IMR-90 (cell line): Measurements from ENCODE around the gene ZBTB45. TPM values are rescaled to one million over a fixed set of nuclear protein-coding genes. Genes with fewer than 3 reads are reported as not detected.

Experiments
- ATAC-seq: fragments of 200-7000 bp; cut with Tn5 transposase; 2 replicates; pipeline ENCODE4 v1.9.1; 2020; ENCODE audit warnings: low read depth, mild to moderate bottlenecking, moderate library complexity
- BruUV-seq: library from RNA; stranded (reverse); fragments of 400-500 nt; replicated peaks from 2 replicates; lab custom pipeline; 2021; lab: Mats Ljungman, UMichigan
- CTCF ChIA-PET: fragments of 300-600 bp; formaldehyde crosslinking; extraction: SDS; loops from one replicate; lab custom pipeline; 2021; ENCODE audit warnings: antibody characterized with exemption; lab: Yijun Ruan, JAX
- POLR2A ChIA-PET: fragments of 300-600 bp; sonication (Branson Sonifier 250); formaldehyde crosslinking; loops from one replicate; lab custom pipeline; 2022; ENCODE audit warnings: antibody characterized with exemption; ENCODE audit not compliant: unreplicated experiment; lab: Charles Lee
- DNase-seq: peaks from one replicate; pipeline ENCODE4 v3.0.0; 2013
- H2AFZ ChIP-seq: replicated peaks from 2 replicates; pipeline ENCODE3; 2013; ENCODE audit warnings: low read length, mild to moderate bottlenecking; ENCODE audit not compliant: poor library complexity
- H2AK5ac ChIP-seq: 2 replicates; pipeline ENCODE4 v1.6.1; 2013; ENCODE audit warnings: low read depth, low read length, inconsistent platforms
- H2AK9ac ChIP-seq: replicated peaks from 2 replicates; pipeline ENCODE3; 2013; ENCODE audit warnings: mild to moderate bottlenecking, low read depth, low read length, moderate library complexity; ENCODE audit not compliant: poor library complexity
- H2BK120ac ChIP-seq: 2 replicates; pipeline ENCODE4 v1.6.1; 2013; ENCODE audit warnings: low read depth, low read length, inconsistent platforms
- H2BK15ac ChIP-seq: 3 replicates; pipeline ENCODE4 v1.6.1; 2013; ENCODE audit warnings: low read depth, low read length, inconsistent platforms
- H2BK20ac ChIP-seq: 2 replicates; pipeline ENCODE4 v1.6.1; 2013; ENCODE audit warnings: low read depth, mild to moderate bottlenecking, inconsistent platforms, low read length, moderate library complexity
- H2BK5ac ChIP-seq: 2 replicates; pipeline ENCODE4 v1.6.1; 2013; ENCODE audit warnings: mild to moderate bottlenecking, low read depth, low read length, inconsistent platforms; ENCODE audit not compliant: poor library complexity, severe bottlenecking
- H3K14ac ChIP-seq: replicated peaks from 2 replicates; pipeline ENCODE4 v1.6.1; 2013; ENCODE audit warnings: low read depth, low read length, inconsistent platforms
- H3K18ac ChIP-seq: 2 replicates; pipeline ENCODE4 v1.6.1; 2013; ENCODE audit warnings: low read depth, low read length, control low read depth
- H3K23ac ChIP-seq: 2 replicates; pipeline ENCODE4 v1.6.1; 2013; ENCODE audit warnings: low read depth, low read length, inconsistent platforms
- H3K27ac ChIP-seq: 2 replicates; pipeline ENCODE4 v1.5.1; 2013; ENCODE audit warnings: mild to moderate bottlenecking, control low read depth, low read length; ENCODE audit not compliant: insufficient read depth
- H3K27me3 ChIP-seq: 2 replicates; pipeline ENCODE4 v1.6.1; 2013; ENCODE audit warnings: low read length; ENCODE audit not compliant: control insufficient read depth, insufficient read depth
- H3K36me3 ChIP-seq: 2 replicates; pipeline ENCODE4 v1.6.1; 2013; ENCODE audit warnings: low read length, mixed read lengths; ENCODE audit not compliant: control insufficient read depth, insufficient read depth
- H3K4ac ChIP-seq: 2 replicates; pipeline ENCODE4 v1.6.1; 2013; ENCODE audit warnings: low read depth, low read length, inconsistent platforms
- H3K4me1 ChIP-seq: 2 replicates; pipeline ENCODE4 v1.6.1; 2013; ENCODE audit warnings: low read length, mixed read lengths; ENCODE audit not compliant: control insufficient read depth, insufficient read depth
- H3K4me2 ChIP-seq: 2 replicates; pipeline ENCODE4 v1.6.1; 2013; ENCODE audit warnings: low read depth, mild to moderate bottlenecking, control low read depth, low read length, moderate library complexity
- H3K4me3 ChIP-seq: 2 replicates; pipeline ENCODE4 v1.5.1; 2013; ENCODE audit warnings: low read depth, mild to moderate bottlenecking, control low read depth, low read length, moderate library complexity; ENCODE audit not compliant: insufficient read depth
- H3K56ac ChIP-seq: 2 replicates; pipeline ENCODE4 v1.6.1; 2013; ENCODE audit warnings: low read length, inconsistent platforms; ENCODE audit not compliant: insufficient read depth; ENCODE audit errors: extremely low read depth
- H3K79me1 ChIP-seq, 2 experiments: 2 replicates each; pipeline ENCODE4 v1.6.1; 2013; ENCODE audit warnings: low read length in 2 of 2, inconsistent platforms in 1 of 2, low read depth in 1 of 2
- H3K9ac ChIP-seq: 2 replicates; pipeline ENCODE4 v1.6.1; 2013; ENCODE audit warnings: low read depth, low read length, control low read depth
- H3K9me1 ChIP-seq: 2 replicates; pipeline ENCODE4 v1.6.1; 2013; ENCODE audit warnings: low read length, inconsistent platforms; ENCODE audit not compliant: insufficient read depth
- H3K9me3 ChIP-seq: 2 replicates; pipeline ENCODE4 v1.6.1; 2013; ENCODE audit warnings: low read length; ENCODE audit not compliant: control insufficient read depth, insufficient read depth
- H4K20me1 ChIP-seq: 2 replicates; pipeline ENCODE4 v1.6.1; 2013; ENCODE audit warnings: low read length, inconsistent platforms; ENCODE audit not compliant: insufficient read depth
- H4K5ac ChIP-seq: 2 replicates; pipeline ENCODE4 v1.6.1; 2013; ENCODE audit warnings: mild to moderate bottlenecking, low read depth, low read length, control low read depth
- H4K8ac ChIP-seq, 2 experiments: 2 replicates each; pipeline ENCODE4 v1.6.1; 2013; ENCODE audit warnings: low read depth in 2 of 2, low read length in 2 of 2, control low read depth in 1 of 2, inconsistent platforms in 1 of 2
- H4K91ac ChIP-seq: 2 replicates; pipeline ENCODE4 v1.6.1; 2013; ENCODE audit warnings: low read depth, low read length, inconsistent platforms; ENCODE audit not compliant: insufficient read depth
- BHLHE40 ChIP-seq: fragments of 150-350 bp; IDR thresholded peaks from 2 replicates; pipeline ENCODE4 v1.6.1; 2016; ENCODE audit warnings: mild to moderate bottlenecking, low read depth, low read length
- RAD21 ChIP-seq: IDR thresholded peaks from 2 replicates; pipeline ENCODE4 v1.6.1; 2012; ENCODE audit warnings: low read length, improper control_type of control experiment
- SMC3 ChIP-seq: fragments of 150-350 bp; IDR thresholded peaks from 2 replicates; pipeline ENCODE4 v1.6.1; 2016; ENCODE audit warnings: low read depth, mild to moderate bottlenecking, antibody characterized with exemption, low read length, moderate library complexity
- WGBS, 2 experiments: methylation state at CpG; one replicate each; pipeline versions ENCODE4 v1.1.5 to v1.1.7; 2013; ENCODE audit warnings: missing lambda C conversion rate in 2 of 2; ENCODE audit not compliant: insufficient read length in 1 of 2; ENCODE audit errors: extremely low coverage in 2 of 2; 5-methylcytosine and 5-hydroxymethylcytosine counted together
- dilution Hi-C: fragments of 300-500 bp; cut with HindIII; formaldehyde crosslinking; loops from one replicate; pipeline ENCODE4 v1.14.3; 2018; ENCODE audit warnings: low sequenced_read_pairs; ENCODE audit not compliant: unreplicated experiment
- in situ Hi-C: fragments of 300-500 bp; cut with MboI; formaldehyde crosslinking; loops from 3 replicates; pipeline ENCODE4 v1.14.3; 2019; ENCODE audit warnings: low sequenced_read_pairs, inconsistent platforms, mixed read lengths
- intact Hi-C: fragments of 100-400 bp; cut with micrococcal nuclease; formaldehyde crosslinking; loops from 2 replicates; pipeline ENCODE4 v1.10.0; 2022
- polyA plus RNA-seq, 3 experiments: library from polyadenylated mRNA; depleted of rRNA; stranded (reverse); fragments of >200 nt; gene quantifications; 2 replicates each; pipeline ENCODE4 v1.2.3, GENCODE V29; 2012; ENCODE audit warnings: low replicate concordance in 1 of 3
- total RNA-seq: library from RNA; depleted of rRNA; stranded (reverse); fragments of >200 nt; gene quantifications from 2 replicates; pipeline ENCODE4 v1.2.3, GENCODE V29; 2012

The ZBTB45 gene
- total and polyA plus RNA-seq, 2 of the 4 experiments (the other 2 are of a cell fraction), result 1.4 to 9.7 TPM

GRCh38 chr19:58551123-58551497 lies 31.5 kb upstream of the ZBTB45 start:
- Histone ChIP-seq H3K9me3 (no peaks in the 10 kb centered on the region), H2AK5ac (no peak overlapping the region), H3K56ac (no peak overlapping the region), H2AK9ac (no peak overlapping the region), H3K14ac (no peak overlapping the region), H3K36me3 (peaks cover 66% of the 10 kb centered on the region), H2BK15ac (no peak overlapping the region), H2BK5ac (no peak overlapping the region), H2BK20ac (no peak overlapping the region), H2BK120ac (no peak overlapping the region), H3K4ac (no peak overlapping the region), H3K23ac (no peak overlapping the region), H3K9me1 (peaks cover 26% of the 10 kb centered on the region), H3K18ac (no peak overlapping the region), H3K4me1 (peaks cover 17% of the 10 kb centered on the region), H3K79me1 (peaks cover 27 to 85% of the 10 kb centered on the region in 2 experiments), H2AFZ (no peak overlapping the region), H3K4me2 (no peak overlapping the region), H3K9ac (no peak overlapping the region), H4K5ac (no peak overlapping the region), H3K27me3 (no peaks in the 10 kb centered on the region), H4K20me1 (peaks cover 57% of the 10 kb centered on the region), H4K8ac (no peak overlapping the region), H3K4me3 (no peak overlapping the region), H3K27ac (no peak overlapping the region), H4K91ac (no peak overlapping the region)
- in situ Hi-C loops, result no loop called here
- ChIA-PET POLR2A (no interaction called here), CTCF (no interaction called here)
- dilution Hi-C loops, result no loop called here
- ATAC-seq, result no peak
- no TSS peak for BruUV-seq
- TF ChIP-seq SMC3 (no peak), BHLHE40 (no peak), RAD21 (no peak)
- DNase-seq, result no peak
- intact Hi-C loops, result no loop called here
- no CpG with 5 or more reads among the region's 1 CpG for WGBS, 2 experiments
